ENCODE measurements around the gene LY86. TPM values are rescaled to one million over a fixed set of nuclear protein-coding genes. Genes with fewer than 3 reads are reported as not detected.

The LY86 gene
- total RNA-seq, 1 experiment from 2014 or later: not detected

- H3K4me3 Mint-ChIP-seq: no peak overlapping the region
- H3K27me3 Mint-ChIP-seq (ENCODE audit: low read depth): 0 out of 2 replicates have a peak, but pooled peaks cover 4% of the 10 kb centered on the region
- TF ChIP-seq TCF7 (CRISPR knock-in tag; IDR thresholded peaks at IDR 0.05; ENCODE audit: low read depth) (no peak), ZNF416 (CRISPR knock-in tag; IDR thresholded peaks at IDR 0.05) (no peak), PRDM15 (CRISPR knock-in tag; IDR thresholded peaks at IDR 0.05) (no peak), CREB1 (CRISPR knock-in tag; IDR thresholded peaks at IDR 0.05) (no peak), CTCF (IDR thresholded peaks at IDR 0.05) (no peak), ERG (CRISPR knock-in tag; IDR thresholded peaks at IDR 0.05) (no peak), FOXK1 (CRISPR knock-in tag; IDR thresholded peaks at IDR 0.05) (no peak), ZNF219 (CRISPR knock-in tag; IDR thresholded peaks at IDR 0.05; ENCODE audit: borderline replicate concordance) (no peak), GTF2I (CRISPR knock-in tag; conservative IDR thresholded peaks at IDR 0.05) (no peak), SOX15 (CRISPR knock-in tag; IDR thresholded peaks at IDR 0.05) (no peak), ZNF532 (CRISPR knock-in tag; IDR thresholded peaks at IDR 0.05; ENCODE audit: borderline replicate concordance) (no peak)
- ChIA-PET POLR2A (no interaction called here), CTCF (no interaction called here)
- no peak for DNase-seq (ENCODE audit: low spot score)
- no peaks in the 10 kb centered on the region for H3K4me1 Mint-ChIP-seq
- ATAC-seq: no peak
- H3K9me3 Mint-ChIP-seq: peaks cover 16% of the 10 kb centered on the region
- 0 out of 2 replicates have a peak, but pooled peaks cover 3% of the 10 kb centered on the region for H3K36me3 Mint-ChIP-seq
- no peak overlapping the region for H3K27ac Mint-ChIP-seq
Measured at GRCh38 chr6:6569096-6569810, 19.3 kb upstream of the LY86 start.

- H3K9me3 Mint-ChIP-seq: peaks cover 15% of the 10 kb centered on the region
- no peaks in the 10 kb centered on the region for H3K4me1 Mint-ChIP-seq
- no peak overlapping the region for H3K4me3 Mint-ChIP-seq
- ChIA-PET CTCF (no interaction called here), POLR2A (no interaction called here)
- ATAC-seq: no peak
- 0 out of 2 replicates have a peak, but pooled peaks cover 4% of the 10 kb centered on the region for H3K27me3 Mint-ChIP-seq (ENCODE audit: low read depth)
- 0 out of 2 replicates have a peak, but pooled peaks cover 3% of the 10 kb centered on the region for H3K36me3 Mint-ChIP-seq
- no peak for DNase-seq (ENCODE audit: low spot score)
- no peak overlapping the region for H3K27ac Mint-ChIP-seq
- no peak for TF ChIP-seq AR (CRISPR knock-in tag; IDR thresholded peaks at IDR 0.05)
- TF ChIP-seq ATF6 (CRISPR knock-in tag; IDR thresholded peaks at IDR 0.05): no peak
- TF ChIP-seq USF2 (CRISPR knock-in tag; IDR thresholded peaks at IDR 0.05): no peak
- no peak for TF ChIP-seq ERG (CRISPR knock-in tag; IDR thresholded peaks at IDR 0.05)
- no peak for TF ChIP-seq TEAD1 (CRISPR knock-in tag; IDR thresholded peaks at IDR 0.05)
- TF ChIP-seq NFE2L1 (CRISPR knock-in tag; IDR thresholded peaks at IDR 0.05): no peak
Measured at GRCh38 chr6:6569811-6570164, 18.7 kb upstream of the LY86 start.

All from WTC11 (cell line).